AG09309 (cell line): ENCODE data around the gene MEIOSIN.

Source experiments
- DNase-seq: peaks from one replicate; pipeline ENCODE4 v3.0.0-alpha.2; 2010; ENCODE audit warnings: low read depth
- H3K4me3 ChIP-seq: 2 replicates; pipeline ENCODE4 v1.5.1; 2011; ENCODE audit warnings: mild to moderate bottlenecking, low read depth, low read length, moderate library complexity; ENCODE audit not compliant: control insufficient read depth
- TF ChIP-seq, protein P1 (sequence below): IDR thresholded peaks from 2 replicates; pipeline ENCODE4 v1.5.1; 2011; ENCODE audit warnings: mild to moderate bottlenecking, low read depth, low read length, inconsistent platforms; ENCODE audit not compliant: insufficient read depth, control insufficient read depth; ENCODE audit errors: missing control alignments

MEIOSIN gene

DNA sequence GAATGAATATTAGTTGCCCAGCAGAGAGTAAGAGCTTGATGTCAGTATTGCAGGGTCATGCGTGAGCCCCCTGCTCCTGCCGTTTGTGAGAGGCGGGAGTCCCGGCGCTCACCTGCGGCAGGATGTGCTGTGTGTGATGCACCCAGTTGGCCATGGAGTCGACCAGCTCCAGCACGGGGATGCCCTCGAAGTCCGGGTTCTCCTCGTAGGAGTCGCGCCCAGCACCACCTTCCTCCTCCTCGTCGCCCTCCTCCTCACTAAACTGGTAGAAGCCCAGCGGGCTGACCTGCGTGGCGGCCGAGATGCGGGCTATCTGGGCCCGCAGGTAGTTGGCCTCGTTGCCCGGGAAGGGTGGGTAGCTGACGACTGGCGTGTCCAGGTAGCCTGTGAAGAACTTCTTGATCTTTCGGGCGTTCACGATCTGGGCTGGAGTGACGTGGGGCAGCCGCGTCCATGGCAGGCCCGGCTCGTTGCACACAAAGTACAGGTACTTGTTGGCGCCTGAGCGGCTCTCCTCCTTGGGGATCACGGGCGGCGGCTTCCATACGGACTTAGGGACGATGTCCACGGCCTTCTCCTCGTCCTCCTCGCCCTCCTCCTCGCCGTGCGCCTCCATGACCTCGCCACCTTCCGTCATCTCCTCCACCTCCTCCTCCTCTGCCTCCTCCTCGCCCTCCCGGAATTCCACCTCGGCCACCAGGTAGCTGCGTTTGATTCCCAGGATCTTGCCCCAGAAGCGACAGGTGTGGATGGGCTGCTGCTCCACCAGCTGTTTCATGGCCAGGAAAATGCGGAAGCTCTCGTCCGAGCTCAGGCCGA, 71.1 kb downstream of the MEIOSIN start:
- TF ChIP-seq, protein P1, sequence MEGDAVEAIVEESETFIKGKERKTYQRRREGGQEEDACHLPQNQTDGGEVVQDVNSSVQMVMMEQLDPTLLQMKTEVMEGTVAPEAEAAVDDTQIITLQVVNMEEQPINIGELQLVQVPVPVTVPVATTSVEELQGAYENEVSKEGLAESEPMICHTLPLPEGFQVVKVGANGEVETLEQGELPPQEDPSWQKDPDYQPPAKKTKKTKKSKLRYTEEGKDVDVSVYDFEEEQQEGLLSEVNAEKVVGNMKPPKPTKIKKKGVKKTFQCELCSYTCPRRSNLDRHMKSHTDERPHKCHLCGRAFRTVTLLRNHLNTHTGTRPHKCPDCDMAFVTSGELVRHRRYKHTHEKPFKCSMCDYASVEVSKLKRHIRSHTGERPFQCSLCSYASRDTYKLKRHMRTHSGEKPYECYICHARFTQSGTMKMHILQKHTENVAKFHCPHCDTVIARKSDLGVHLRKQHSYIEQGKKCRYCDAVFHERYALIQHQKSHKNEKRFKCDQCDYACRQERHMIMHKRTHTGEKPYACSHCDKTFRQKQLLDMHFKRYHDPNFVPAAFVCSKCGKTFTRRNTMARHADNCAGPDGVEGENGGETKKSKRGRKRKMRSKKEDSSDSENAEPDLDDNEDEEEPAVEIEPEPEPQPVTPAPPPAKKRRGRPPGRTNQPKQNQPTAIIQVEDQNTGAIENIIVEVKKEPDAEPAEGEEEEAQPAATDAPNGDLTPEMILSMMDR: no peak
- no peak for DNase-seq

DNA sequence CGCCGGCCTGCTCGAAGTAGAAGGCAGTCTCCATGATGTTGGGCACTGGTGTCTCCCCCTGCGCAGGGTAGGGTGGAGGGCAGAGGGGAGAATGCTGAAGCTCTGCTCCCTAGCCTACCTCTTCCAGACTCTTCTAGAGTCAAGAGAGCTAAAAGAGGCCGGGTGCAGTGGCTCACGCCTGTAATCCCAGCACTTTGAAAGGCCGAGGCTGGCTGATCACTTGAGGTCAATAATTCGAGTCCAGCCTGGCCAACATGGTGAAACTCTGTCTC, 71.7 kb downstream of the MEIOSIN start:
- DNase-seq: no peak

More for the DNA sequence above, 71.1 kb downstream of the MEIOSIN start:
- no peak overlapping the region for H3K4me3 ChIP-seq

DNA sequence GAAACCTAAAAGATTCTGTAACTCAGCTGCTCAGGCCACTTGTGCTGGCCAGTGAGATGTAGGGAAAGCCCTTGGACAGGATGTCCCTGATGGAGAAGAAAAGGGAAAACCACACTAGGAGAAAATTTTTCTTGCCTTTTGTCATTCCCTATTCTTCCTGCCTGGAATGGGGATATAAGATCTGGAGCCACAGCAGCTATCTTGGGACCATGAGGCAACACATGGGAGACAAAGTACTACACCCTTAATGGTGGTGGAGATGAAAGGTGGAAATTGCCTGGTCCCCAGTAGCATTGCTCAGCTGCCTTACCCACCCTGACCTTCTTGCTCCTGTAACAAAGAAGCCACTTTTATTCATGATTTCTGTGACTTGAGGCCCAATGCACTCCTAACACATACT, 72.5 kb downstream of the MEIOSIN start:
- DNase-seq: no peak
- TF ChIP-seq, protein P1: no peak
- no peak overlapping the region for H3K4me3 ChIP-seq

More for the DNA sequence above, 71.7 kb downstream of the MEIOSIN start:
- H3K4me3 ChIP-seq: no peak overlapping the region
- TF ChIP-seq, protein P1: no peak

DNA sequence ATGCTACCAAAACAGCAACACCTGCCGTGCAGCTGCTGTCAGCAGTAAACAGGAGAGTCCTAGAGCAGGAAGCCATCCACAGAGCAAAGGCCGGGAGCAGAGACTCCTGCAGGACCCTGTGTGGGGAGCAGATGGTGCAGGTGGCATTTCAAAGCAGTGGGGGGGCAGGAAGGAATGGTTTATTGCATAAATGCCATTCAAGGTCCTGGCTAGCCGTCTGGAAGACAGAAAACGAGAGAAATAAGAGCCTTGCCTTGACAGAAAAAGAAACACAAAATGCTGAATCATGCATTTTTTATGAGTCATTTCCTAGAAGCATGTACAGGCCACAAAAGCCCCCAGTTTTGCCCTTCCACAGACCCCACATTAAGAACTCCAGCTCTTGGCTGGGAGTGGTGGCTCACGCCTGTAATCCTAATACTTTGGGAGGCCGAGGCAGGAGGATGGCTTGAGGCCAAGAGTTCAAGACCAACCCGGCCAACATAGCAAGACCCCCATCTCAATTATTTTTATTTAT, 76.5 kb downstream of the MEIOSIN start:
- DNase-seq: peak; percentile 16
- H3K4me3 ChIP-seq: no peak overlapping the region
- TF ChIP-seq, protein P1: no peak

DNA sequence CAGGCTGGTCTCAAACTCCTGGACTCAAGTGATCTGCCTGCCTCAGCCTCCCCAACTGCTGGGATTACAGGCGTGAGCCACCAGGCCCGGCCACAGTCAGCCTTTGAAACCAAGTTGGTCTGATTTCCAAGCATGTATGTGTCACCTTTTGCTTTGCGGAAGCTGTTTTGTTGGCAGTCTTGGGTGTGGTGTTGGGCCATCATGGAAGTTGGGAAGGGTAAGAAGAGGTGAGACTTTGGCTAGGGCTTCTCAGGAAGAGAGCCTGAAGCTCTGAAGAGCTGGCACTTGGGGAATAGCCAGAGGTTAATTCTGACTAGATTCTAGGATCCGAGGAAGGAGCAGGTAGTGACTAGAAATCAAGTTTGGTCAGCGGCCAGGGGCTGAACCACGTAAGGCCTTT, 79.1 kb downstream of the MEIOSIN start:
- H3K4me3 ChIP-seq: no peak overlapping the region
- TF ChIP-seq, protein P1: no peak
- DNase-seq: no peak
